VCaP (cell line): ENCODE measurements around the gene HSP90B1.

Experiments
- H3K27ac ChIP-seq: fragments of 450-650 bp; 2 replicates; pipeline ENCODE4 v1.5.1; 2017
- TF ChIP-seq, protein P1 (sequence below): fragments of 450-650 bp; conservative IDR thresholded peaks from 2 replicates; pipeline ENCODE4 v1.5.1; 2017; ENCODE audit warnings: mild to moderate bottlenecking, moderate library complexity

The HSP90B1 gene

DNA sequence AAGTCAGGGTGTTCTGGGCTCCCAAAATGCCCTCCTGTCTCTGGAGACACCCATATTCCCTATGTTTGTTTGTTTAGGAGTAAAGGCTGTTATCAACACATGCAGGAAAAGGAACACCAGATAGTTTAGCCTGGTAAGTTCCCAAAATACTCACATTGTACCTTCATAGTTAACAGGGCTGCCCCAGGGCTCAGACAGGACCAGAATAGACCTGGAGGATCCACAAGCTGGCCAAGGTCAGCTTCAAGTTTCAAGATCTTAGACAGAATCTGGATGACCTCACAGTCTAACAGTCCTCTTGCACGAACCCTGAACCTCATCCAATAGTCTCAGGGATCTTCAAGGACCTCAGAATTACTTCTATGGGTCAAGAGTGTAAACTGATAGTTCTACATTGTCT lies 18.1 kb upstream of the HSP90B1 start:
- TF ChIP-seq, protein P1, sequence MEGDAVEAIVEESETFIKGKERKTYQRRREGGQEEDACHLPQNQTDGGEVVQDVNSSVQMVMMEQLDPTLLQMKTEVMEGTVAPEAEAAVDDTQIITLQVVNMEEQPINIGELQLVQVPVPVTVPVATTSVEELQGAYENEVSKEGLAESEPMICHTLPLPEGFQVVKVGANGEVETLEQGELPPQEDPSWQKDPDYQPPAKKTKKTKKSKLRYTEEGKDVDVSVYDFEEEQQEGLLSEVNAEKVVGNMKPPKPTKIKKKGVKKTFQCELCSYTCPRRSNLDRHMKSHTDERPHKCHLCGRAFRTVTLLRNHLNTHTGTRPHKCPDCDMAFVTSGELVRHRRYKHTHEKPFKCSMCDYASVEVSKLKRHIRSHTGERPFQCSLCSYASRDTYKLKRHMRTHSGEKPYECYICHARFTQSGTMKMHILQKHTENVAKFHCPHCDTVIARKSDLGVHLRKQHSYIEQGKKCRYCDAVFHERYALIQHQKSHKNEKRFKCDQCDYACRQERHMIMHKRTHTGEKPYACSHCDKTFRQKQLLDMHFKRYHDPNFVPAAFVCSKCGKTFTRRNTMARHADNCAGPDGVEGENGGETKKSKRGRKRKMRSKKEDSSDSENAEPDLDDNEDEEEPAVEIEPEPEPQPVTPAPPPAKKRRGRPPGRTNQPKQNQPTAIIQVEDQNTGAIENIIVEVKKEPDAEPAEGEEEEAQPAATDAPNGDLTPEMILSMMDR, result no peak
- no peak overlapping the region for H3K27ac ChIP-seq

DNA sequence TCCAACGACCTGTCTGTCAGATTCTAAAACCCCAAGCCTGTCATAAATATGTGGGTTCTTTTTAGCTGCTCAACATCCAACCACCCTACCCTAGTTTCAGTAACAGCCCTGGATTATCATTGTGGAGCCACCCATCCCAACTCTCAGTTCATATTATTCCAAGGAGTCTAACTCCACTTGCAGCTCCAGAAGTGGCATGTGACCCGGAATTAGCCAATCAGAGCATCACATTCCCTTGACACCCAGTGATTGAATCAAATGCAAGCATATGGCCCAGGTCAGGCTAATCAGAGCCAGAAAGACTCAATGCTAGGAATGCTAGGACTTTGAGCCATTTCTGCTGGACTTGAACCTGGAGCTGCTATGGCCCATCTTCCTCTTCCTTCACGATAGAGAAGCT lies 17.1 kb upstream of the HSP90B1 start:
- no peak overlapping the region for H3K27ac ChIP-seq
- TF ChIP-seq, protein P1, result no peak

DNA sequence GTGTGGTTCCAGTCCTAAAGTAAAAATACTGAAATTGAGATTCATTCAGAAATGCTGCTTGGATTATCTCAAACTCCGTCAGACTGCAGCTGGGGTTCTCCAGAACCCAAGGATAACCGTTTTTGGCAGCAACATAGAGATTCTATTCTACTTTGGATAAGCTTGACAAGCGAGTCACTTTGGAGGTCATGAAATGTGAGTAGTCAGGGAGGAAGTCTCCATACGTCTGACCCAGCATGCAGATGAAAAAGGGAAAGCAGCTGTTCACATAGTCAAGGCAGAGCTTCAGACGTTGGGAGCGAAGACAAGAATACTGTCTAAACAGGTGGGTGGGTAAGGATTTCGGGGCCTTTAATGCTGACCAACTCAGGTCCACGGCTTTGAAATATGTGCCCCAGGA lies 14.9 kb upstream of the HSP90B1 start:
- TF ChIP-seq, protein P1, result no peak
- no peak overlapping the region for H3K27ac ChIP-seq

DNA sequence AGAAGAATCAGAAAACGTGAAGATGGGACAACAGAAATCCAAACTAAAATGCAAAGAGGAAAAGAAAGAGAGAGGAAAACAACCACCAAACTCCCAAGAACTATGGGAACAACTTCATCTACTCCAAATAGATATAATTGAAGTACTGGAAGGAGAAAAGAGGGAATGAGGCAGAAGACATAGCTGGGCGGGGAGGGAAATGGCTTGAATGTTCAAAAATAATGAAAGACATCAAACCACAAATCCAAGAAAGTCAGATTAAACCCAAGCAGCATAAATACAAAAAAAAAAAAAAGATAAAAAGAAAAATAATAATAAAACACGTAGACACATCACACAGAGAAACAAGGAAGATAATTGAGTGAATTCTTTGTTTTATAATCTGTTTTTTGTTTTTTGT lies 12.3 kb upstream of the HSP90B1 start:
- TF ChIP-seq, protein P1, result no peak
- no peak overlapping the region for H3K27ac ChIP-seq

DNA sequence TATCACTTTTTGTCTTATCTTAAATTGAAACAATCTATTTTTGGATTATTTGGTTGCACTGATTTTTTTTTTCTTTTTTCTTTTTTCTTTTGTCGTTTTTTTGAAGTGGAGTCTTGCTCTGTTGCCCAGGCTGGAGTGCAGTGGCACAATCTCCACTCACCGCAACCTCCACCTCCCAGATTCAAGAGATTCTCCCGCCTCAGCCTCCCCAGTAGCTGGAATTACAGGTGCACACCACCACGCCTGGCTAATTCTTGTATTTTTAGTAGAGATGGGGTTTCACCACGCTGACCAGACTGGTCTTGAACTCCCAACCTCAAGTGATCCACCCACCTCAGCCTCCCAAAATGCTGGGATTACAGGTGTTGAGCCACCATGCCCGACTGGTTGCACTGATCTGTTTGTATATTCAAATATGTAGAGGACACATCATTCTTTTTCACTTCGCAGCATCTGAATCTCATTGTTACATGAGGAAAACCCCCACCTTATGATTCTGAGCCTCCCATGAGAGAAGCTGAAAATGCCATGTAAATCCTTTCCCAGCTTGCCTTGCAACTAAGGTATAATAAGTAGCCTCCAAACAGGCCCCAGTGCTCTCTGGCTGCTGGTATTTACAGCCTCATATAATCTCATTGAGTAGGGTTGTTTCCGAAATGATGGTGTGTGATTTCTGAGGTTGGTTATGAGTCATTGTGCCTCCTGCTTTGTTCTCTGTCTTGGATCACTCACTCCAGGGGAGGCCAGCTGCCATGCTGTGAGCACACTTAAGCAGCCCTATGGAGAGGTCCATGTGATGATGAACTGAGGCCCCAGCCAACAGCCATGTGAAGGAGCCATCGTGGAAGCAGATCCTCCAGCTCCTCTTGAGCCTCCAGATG lies 5.2 kb upstream of the HSP90B1 start:
- TF ChIP-seq, protein P1, result no peak
- no peak overlapping the region for H3K27ac ChIP-seq

DNA sequence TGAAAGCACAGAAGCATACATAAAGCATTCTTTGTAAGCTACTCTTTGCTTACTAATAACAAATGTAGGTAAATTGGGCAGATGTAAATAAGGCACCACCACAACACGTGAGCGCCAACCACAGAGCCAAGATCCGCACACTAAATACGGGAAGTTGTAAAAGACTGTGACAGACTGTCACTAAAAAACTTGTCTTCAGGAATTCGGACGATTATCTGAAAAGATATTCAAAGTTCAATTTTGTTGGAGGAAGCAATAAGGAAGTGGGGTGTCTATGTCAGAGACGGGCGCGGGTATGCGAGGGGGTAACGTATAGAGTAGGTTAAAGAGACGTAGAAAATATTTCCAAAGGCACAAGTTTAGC lies 1.5 kb upstream of the HSP90B1 start:
- peak overlapping the region; percentile 98 for H3K27ac ChIP-seq
- TF ChIP-seq, protein P1, result no peak

DNA sequence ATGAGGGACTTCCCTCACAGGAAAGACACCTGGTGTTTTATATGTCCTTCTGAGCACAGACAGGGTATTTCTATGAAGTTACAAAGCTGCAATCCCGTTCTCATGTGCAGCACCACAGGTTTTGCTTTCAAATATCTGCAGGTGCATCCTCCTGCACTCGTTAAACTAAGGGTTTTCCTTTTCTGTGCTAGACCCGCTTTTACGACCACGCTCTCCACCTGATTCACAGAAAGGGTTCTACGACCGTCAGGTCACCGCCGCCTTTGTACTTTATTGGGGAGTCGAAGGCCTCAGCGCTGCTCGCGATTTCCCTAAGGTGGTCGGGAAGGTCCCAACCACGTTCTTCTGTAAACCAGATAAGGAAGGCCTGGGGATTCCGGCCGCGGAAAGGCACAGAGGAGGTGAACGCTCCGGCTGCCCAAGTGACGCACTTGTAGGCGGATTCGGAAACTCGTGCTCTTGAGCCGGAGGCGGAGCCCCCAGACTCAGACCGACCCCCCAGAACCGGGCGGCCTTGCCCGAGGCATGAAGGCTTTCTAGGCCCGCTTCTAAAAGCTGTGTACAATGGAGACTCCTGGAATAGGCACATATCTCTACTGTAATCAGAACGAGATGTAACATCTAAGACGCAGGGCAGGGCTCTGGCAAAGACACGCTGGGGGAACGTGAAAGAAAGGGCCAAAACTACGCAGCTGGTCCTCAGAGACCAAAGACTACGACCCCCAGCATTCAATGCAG lies 995 bp upstream of the HSP90B1 start:
- TF ChIP-seq, protein P1, result no peak
- H3K27ac ChIP-seq, result peak overlapping the region; percentile 98
